ENCODE results near the gene TMEM176B. TPM values are rescaled to one million over a fixed set of nuclear protein-coding genes. Genes with fewer than 3 reads are reported as not detected.
"Not testable (repeated sequence)": the region's sequence is repeated elsewhere in the genome, so short reads cannot be mapped to it uniquely, and the experiment has no call there.

TMEM176B gene
- total and polyA plus RNA-seq, 8 donors = 6.1 to 57.2 (median 15.5) TPM

- H3K36me3 ChIP-seq = no peaks in the 10 kb centered on the region
- no peak overlapping the region for H3K4me3 ChIP-seq
- intact Hi-C loops (cut with DNase I) = no loop called here
- TF ChIP-seq CTCF (IDR thresholded peaks at IDR 0.05) = no peak
- H3K4me1 ChIP-seq = no peaks in the 10 kb centered on the region
- DNase-seq (no peak), ATAC-seq (no peak)
- no peaks in the 10 kb centered on the region for H3K9me3 ChIP-seq
- no peaks in the 10 kb centered on the region for H3K27me3 ChIP-seq
- no peak overlapping the region for H3K27ac ChIP-seq
These were observed 22.9 kb upstream of the TMEM176B start for GRCh38 chr7:150823043-150823442.

- intact Hi-C loops (cut with DNase I) = no loop called here
- H3K4me3 ChIP-seq = no peak overlapping the region
- TF ChIP-seq CTCF (IDR thresholded peaks at IDR 0.05) = no peak
- no peaks in the 10 kb centered on the region for H3K4me1 ChIP-seq
- ATAC-seq (no peak), DNase-seq (no peak)
- no peaks in the 10 kb centered on the region for H3K27me3 ChIP-seq
- H3K9me3 ChIP-seq = peaks cover 0 to 9% of the 10 kb centered on the region in 2 donors
- H3K36me3 ChIP-seq = no peaks in the 10 kb centered on the region
- peak overlapping the region in 1 of 2 donors; percentile 31 for H3K27ac ChIP-seq
These were observed 20.5 kb upstream of the TMEM176B start for GRCh38 chr7:150820578-150821198.

- ATAC-seq = peak; percentile 39
- H3K27me3 ChIP-seq = no peaks in the 10 kb centered on the region
- peak overlapping the region in 1 of 2 donors; percentile 31 for H3K27ac ChIP-seq
- H3K4me1 ChIP-seq = no peaks in the 10 kb centered on the region
- intact Hi-C loops (cut with DNase I) = no loop called here
- no peak for DNase-seq
- no peak for TF ChIP-seq CTCF (IDR thresholded peaks at IDR 0.05)
- H3K36me3 ChIP-seq = no peaks in the 10 kb centered on the region
- peaks cover 0 to 10% of the 10 kb centered on the region in 2 donors for H3K9me3 ChIP-seq
- no peak overlapping the region for H3K4me3 ChIP-seq
These were observed 20.0 kb upstream of the TMEM176B start for GRCh38 chr7:150820148-150820547.

GRCh38 chr7:150818971-150819370, 18.8 kb upstream of the TMEM176B start:
- peaks cover 0 to 10% of the 10 kb centered on the region in 2 donors for H3K9me3 ChIP-seq
- no peak overlapping the region for H3K27ac ChIP-seq
- no peaks in the 10 kb centered on the region for H3K36me3 ChIP-seq
- H3K4me1 ChIP-seq = no peaks in the 10 kb centered on the region
- H3K4me3 ChIP-seq = no peak overlapping the region
- DNase-seq = no peak
- TF ChIP-seq CTCF (IDR thresholded peaks at IDR 0.05) = no peak
- H3K27me3 ChIP-seq = no peaks in the 10 kb centered on the region
- ATAC-seq = no peak
- intact Hi-C loops (cut with DNase I) = no loop called here

GRCh38 chr7:150814328-150815001, 14.3 kb upstream of the TMEM176B start:
- TF ChIP-seq CTCF (IDR thresholded peaks at IDR 0.05) = no peak
- no peaks in the 10 kb centered on the region for H3K36me3 ChIP-seq
- H3K4me1 ChIP-seq = no peaks in the 10 kb centered on the region
- DNase-seq (no peak), ATAC-seq (no peak)
- intact Hi-C loops (cut with DNase I) = no loop called here
- no peaks in the 10 kb centered on the region for H3K27me3 ChIP-seq
- H3K4me3 ChIP-seq = no peak overlapping the region
- peaks cover 0 to 10% of the 10 kb centered on the region in 2 donors for H3K9me3 ChIP-seq
- H3K27ac ChIP-seq = no peak overlapping the region

GRCh38 chr7:150807616-150808438, 7.7 kb upstream of the TMEM176B start:
- DNase-seq; intact Hi-C loops (cut with DNase I); H3K36me3 ChIP-seq; H3K27me3 ChIP-seq; H3K27ac ChIP-seq; H3K4me1 ChIP-seq; ATAC-seq; H3K4me3 ChIP-seq: not testable (repeated sequence)
- H3K9me3 ChIP-seq = peaks cover 0 to 19% of the 10 kb centered on the region in 2 donors

All from left lung (tissue), 10 donors.